Neutrophil (primary cell): ENCODE measurements around the gene NSFL1C.

Experiments used
- H3K27ac ChIP-seq: fragments of 200-600 bp; sonication (generic); 2 replicates; pipeline ENCODE4 v1.5.1; 2016; ENCODE audit warnings: mild to moderate bottlenecking, moderate library complexity
- H3K27me3 ChIP-seq: fragments of 200-600 bp; sonication (generic); 2 replicates; pipeline ENCODE4 v1.6.0; 2016; ENCODE audit warnings: mild to moderate bottlenecking
- H3K36me3 ChIP-seq: fragments of 200-600 bp; sonication (generic); 2 replicates; pipeline ENCODE4 v1.5.1; 2017
- H3K4me1 ChIP-seq, 2 experiments: fragments of 200-600 bp in 1 of 2; sonication (generic) in 1 of 2; 1 replicate in 1 of 2; 2 replicates in 1 of 2; pipeline versions ENCODE4 v1.5.1 to v1.6.1; 2013 to 2016; ENCODE audit warnings: low read depth in 1 of 2, low read length in 1 of 2, mild to moderate bottlenecking in 1 of 2, moderate library complexity in 1 of 2; ENCODE audit not compliant: control insufficient read depth in 1 of 2, insufficient read depth in 1 of 2
- H3K4me3 ChIP-seq, 2 experiments: fragments of 200-600 bp in 1 of 2; sonication (generic) in 1 of 2; 1 replicate in 1 of 2; 2 replicates in 1 of 2; pipeline ENCODE4 v1.5.1; 2013 to 2016; ENCODE audit warnings: low read depth in 1 of 2, low read length in 1 of 2, mild to moderate bottlenecking in 1 of 2, moderate library complexity in 1 of 2
- H3K9me3 ChIP-seq: fragments of 200-600 bp; sonication (generic); 2 replicates; pipeline ENCODE4 v1.5.1; 2016
- CTCF ChIP-seq: fragments of 200-600 bp; sonication (generic); IDR thresholded peaks from 2 replicates; pipeline ENCODE4 v1.5.1; 2016; ENCODE audit warnings: antibody characterized with exemption

NSFL1C gene

GRCh38 chr20:1429143-1429728 lies 37.4 kb downstream of the NSFL1C start:
- Histone ChIP-seq H3K27ac (no peak overlapping the region), H3K4me1 (peaks cover 9 to 19% of the 10 kb centered on the region in 2 experiments)
- TF ChIP-seq CTCF = no peak

GRCh38 chr20:1427457-1428054 lies 39.1 kb downstream of the NSFL1C start:
- H3K4me3 ChIP-seq = no peak overlapping the region
- H3K27me3 ChIP-seq = no peaks in the 10 kb centered on the region
- no peaks in the 10 kb centered on the region for H3K9me3 ChIP-seq
- TF ChIP-seq CTCF = no peak
- peaks cover 0 to 3% of the 10 kb centered on the region in 2 experiments for H3K4me1 ChIP-seq
- no peaks in the 10 kb centered on the region for H3K36me3 ChIP-seq
- H3K27ac ChIP-seq = no peak overlapping the region

More at GRCh38 chr20:1429143-1429728, 37.4 kb downstream of the NSFL1C start:
- H3K4me3 ChIP-seq = no peak overlapping the region
- H3K9me3 ChIP-seq = no peaks in the 10 kb centered on the region
- H3K27me3 ChIP-seq = no peaks in the 10 kb centered on the region
- no peaks in the 10 kb centered on the region for H3K36me3 ChIP-seq

GRCh38 chr20:1426231-1426849 lies 40.3 kb downstream of the NSFL1C start:
- no peak for TF ChIP-seq CTCF
- Histone ChIP-seq H3K27ac (no peak overlapping the region), H3K9me3 (no peaks in the 10 kb centered on the region), H3K36me3 (no peaks in the 10 kb centered on the region), H3K27me3 (no peaks in the 10 kb centered on the region), H3K4me1 (no peaks in the 10 kb centered on the region), H3K4me3 (no peak overlapping the region)

DNA sequence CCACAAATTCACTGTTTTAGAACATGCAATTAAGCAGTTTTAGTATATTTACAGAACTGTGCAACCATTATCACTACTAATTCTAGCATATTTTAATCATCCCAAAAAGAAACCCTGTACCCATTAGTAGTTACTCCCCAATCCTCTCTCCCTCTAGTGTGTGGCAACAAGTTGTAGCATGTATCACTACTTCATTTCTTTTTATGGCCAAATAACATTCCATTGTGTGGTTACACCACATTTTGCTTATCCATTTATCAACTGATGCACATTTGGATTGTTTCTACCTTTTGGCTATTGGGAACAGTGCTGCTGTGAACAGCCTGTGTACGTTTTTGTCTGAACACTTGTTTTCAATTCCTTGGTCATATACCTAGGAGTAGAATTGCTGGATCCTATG lies 42.3 kb downstream of the NSFL1C start:
- no peaks in the 10 kb centered on the region for H3K9me3 ChIP-seq
- H3K36me3 ChIP-seq = no peaks in the 10 kb centered on the region
- H3K4me3 ChIP-seq = no peak overlapping the region
- H3K27ac ChIP-seq = no peak overlapping the region
- TF ChIP-seq CTCF = no peak
- no peaks in the 10 kb centered on the region for H3K4me1 ChIP-seq
- H3K27me3 ChIP-seq = no peaks in the 10 kb centered on the region

DNA sequence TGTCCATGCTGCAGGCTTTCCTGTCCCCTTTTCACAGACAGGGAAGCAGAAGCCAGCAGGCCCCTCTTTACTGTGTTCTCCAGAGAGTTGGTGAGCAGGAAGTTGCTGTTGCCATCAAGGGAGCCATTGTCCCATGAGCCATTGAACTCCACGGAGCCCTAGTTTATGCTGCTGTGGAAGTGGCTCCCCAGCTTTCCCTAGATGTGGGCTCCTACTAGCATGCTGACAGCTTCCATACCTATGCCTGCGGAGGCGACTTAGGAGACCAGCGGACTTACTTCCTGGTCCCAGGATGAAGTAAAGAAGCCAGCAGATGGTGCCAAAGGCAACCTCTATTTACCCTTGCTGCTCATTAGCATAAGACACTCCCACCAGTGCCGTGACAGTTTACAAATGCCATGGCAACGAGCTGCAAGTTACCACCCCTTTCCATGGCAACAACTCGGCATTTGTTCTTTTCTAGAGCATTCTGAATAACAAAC lies 43.0 kb downstream of the NSFL1C start:
- no peaks in the 10 kb centered on the region for H3K4me1 ChIP-seq
- no peaks in the 10 kb centered on the region for H3K9me3 ChIP-seq
- no peak overlapping the region for H3K4me3 ChIP-seq
- no peaks in the 10 kb centered on the region for H3K36me3 ChIP-seq
- peaks cover under 1% of the 10 kb centered on the region for H3K27me3 ChIP-seq
- H3K27ac ChIP-seq = no peak overlapping the region
- TF ChIP-seq CTCF = no peak
